Esophagus muscularis mucosa (tissue), 4 donors: ENCODE data around the gene ADRB2.

ENCODE experiments used
- EP300 ChIP-seq: sonication (generic); formaldehyde crosslinking; IDR thresholded peaks from one replicate; pipeline ENCODE4 v1.6.1; 2017; ENCODE audit warnings: antibody characterized with exemption
- POLR2A ChIP-seq: fragments of 450-650 bp; IDR thresholded peaks from one replicate; pipeline ENCODE4 v1.6.1; 2017; ENCODE audit warnings: antibody characterized with exemption, moderate library complexity, mild to moderate bottlenecking, low read depth
- TF ChIP-seq, protein P1 (sequence below), 3 experiments: fragments of 200-600 bp in 2 of 3; fragments of 450-650 bp in 1 of 3; sonication (generic) in 2 of 3; IDR thresholded peaks; one replicate each; pipeline ENCODE4 v1.5.1; 2017 to 2019; ENCODE audit warnings: antibody characterized with exemption in 3 of 3, mild to moderate bottlenecking in 2 of 3, moderate library complexity in 1 of 3

DNA sequence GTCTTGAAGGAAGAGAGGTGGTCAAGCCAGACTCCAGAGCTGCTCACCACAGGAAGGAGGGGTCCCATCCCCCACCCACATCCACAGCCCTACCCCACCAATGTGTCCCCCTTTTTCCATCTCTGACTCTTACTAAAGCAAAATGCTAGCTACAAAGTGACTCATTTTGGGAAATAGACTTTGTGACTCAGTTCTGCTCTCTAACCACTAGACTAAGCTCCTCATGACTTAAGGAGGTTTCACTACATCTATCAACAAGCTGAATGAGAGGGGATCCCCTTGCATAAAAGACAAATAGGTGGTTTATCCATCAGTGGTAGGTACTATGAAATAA, 35.1 kb upstream of the ADRB2 start:
- TF ChIP-seq, protein P1, sequence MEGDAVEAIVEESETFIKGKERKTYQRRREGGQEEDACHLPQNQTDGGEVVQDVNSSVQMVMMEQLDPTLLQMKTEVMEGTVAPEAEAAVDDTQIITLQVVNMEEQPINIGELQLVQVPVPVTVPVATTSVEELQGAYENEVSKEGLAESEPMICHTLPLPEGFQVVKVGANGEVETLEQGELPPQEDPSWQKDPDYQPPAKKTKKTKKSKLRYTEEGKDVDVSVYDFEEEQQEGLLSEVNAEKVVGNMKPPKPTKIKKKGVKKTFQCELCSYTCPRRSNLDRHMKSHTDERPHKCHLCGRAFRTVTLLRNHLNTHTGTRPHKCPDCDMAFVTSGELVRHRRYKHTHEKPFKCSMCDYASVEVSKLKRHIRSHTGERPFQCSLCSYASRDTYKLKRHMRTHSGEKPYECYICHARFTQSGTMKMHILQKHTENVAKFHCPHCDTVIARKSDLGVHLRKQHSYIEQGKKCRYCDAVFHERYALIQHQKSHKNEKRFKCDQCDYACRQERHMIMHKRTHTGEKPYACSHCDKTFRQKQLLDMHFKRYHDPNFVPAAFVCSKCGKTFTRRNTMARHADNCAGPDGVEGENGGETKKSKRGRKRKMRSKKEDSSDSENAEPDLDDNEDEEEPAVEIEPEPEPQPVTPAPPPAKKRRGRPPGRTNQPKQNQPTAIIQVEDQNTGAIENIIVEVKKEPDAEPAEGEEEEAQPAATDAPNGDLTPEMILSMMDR (IDR thresholded peaks at IDR 0.05) = no peak
- no peak for TF ChIP-seq EP300
- TF ChIP-seq POLR2A = no peak
